GM23338 (cell line): ENCODE data around the gene RNF130. TPM values are rescaled to one million over a fixed set of nuclear protein-coding genes. Genes with fewer than 3 reads are reported as not detected.
"Not testable (repeated sequence)": the region's sequence is repeated elsewhere in the genome, so short reads cannot be mapped to it uniquely, and the experiment has no call there.

Experiments
- ATAC-seq: fragments of 200-7000 bp; cut with Tn5 transposase; 3 replicates; pipeline ENCODE4 v1.9.1; 2020
- DNase-seq: peaks from one replicate; pipeline ENCODE4 v3.0.0-alpha.2; 2015; ENCODE audit warnings: low spot score
- H2AFZ ChIP-seq: fragments of 200-600 bp; sonication (generic); 2 replicates; pipeline ENCODE4 v1.8.0; 2016; ENCODE audit warnings: antibody characterized with exemption, mild to moderate bottlenecking, moderate library complexity
- H3F3A ChIP-seq: fragments of 200-600 bp; sonication (generic); replicated peaks from 2 replicates; pipeline ENCODE4 v1.8.0; 2017; ENCODE audit warnings: antibody characterized with exemption, mixed run types, low read depth
- H3K27ac ChIP-seq: fragments of 200-600 bp; sonication (generic); 2 replicates; pipeline ENCODE4 v1.6.1; 2016; ENCODE audit warnings: low read depth
- H3K27me3 ChIP-seq: fragments of 200-600 bp; sonication (generic); 2 replicates; pipeline ENCODE4 v1.8.0; 2016; ENCODE audit warnings: mild to moderate bottlenecking, mixed run types, moderate library complexity; ENCODE audit not compliant: insufficient read depth
- H3K36me3 ChIP-seq: fragments of 200-600 bp; sonication (generic); 2 replicates; pipeline ENCODE4 v1.8.0; 2016; ENCODE audit warnings: mild to moderate bottlenecking; ENCODE audit not compliant: insufficient read depth
- H3K4me1 ChIP-seq: fragments of 200-600 bp; sonication (generic); 2 replicates; pipeline ENCODE4 v1.8.0; 2016; ENCODE audit warnings: mild to moderate bottlenecking, moderate library complexity; ENCODE audit not compliant: insufficient read depth
- H3K4me2 ChIP-seq: fragments of 200-600 bp; sonication (generic); 2 replicates; pipeline ENCODE4 v1.7.1; 2017; ENCODE audit warnings: mixed run types
- H3K4me3 ChIP-seq: fragments of 200-600 bp; sonication (generic); 2 replicates; pipeline ENCODE4 v1.6.1; 2016; ENCODE audit warnings: mixed run types
- H3K79me2 ChIP-seq: fragments of 200-600 bp; sonication (generic); replicated peaks from 2 replicates; pipeline ENCODE4 v1.8.0; 2017; ENCODE audit warnings: mild to moderate bottlenecking; ENCODE audit not compliant: insufficient read depth
- H3K9me2 ChIP-seq: fragments of 200-600 bp; sonication (generic); 2 replicates; pipeline ENCODE4 v1.8.0; 2017; ENCODE audit not compliant: insufficient read depth
- H4K20me1 ChIP-seq: fragments of 200-600 bp; sonication (generic); replicated peaks from 2 replicates; pipeline ENCODE4 v1.8.0; 2017; ENCODE audit warnings: mild to moderate bottlenecking; ENCODE audit not compliant: insufficient read depth
- H3K27ac Mint-ChIP-seq: 2 replicates; pipeline ENCODE4 v1.8.0; 2020; ENCODE audit warnings: inconsistent platforms, mild to moderate bottlenecking, moderate library complexity, mixed read lengths
- H3K27me3 Mint-ChIP-seq: 3 replicates; pipeline ENCODE4 v1.8.0; 2022; ENCODE audit warnings: low read depth, mild to moderate bottlenecking, moderate library complexity, mixed read lengths, inconsistent platforms; ENCODE audit not compliant: insufficient read depth, poor library complexity
- H3K36me3 Mint-ChIP-seq: 3 replicates; pipeline ENCODE4 v1.8.0; 2021; ENCODE audit warnings: low read depth, mild to moderate bottlenecking, inconsistent platforms, moderate library complexity, mixed read lengths
- H3K4me1 Mint-ChIP-seq: 3 replicates; pipeline ENCODE4 v1.8.0; 2020; ENCODE audit warnings: mild to moderate bottlenecking, inconsistent platforms, mixed read lengths
- H3K4me3 Mint-ChIP-seq: 3 replicates; pipeline ENCODE4 v1.8.0; 2021; ENCODE audit warnings: moderate library complexity, mild to moderate bottlenecking, inconsistent platforms, mixed read lengths
- H3K9me3 Mint-ChIP-seq: 3 replicates; pipeline ENCODE4 v1.8.0; 2020; ENCODE audit warnings: moderate library complexity, mild to moderate bottlenecking, inconsistent platforms, mixed read lengths
- ETS1 ChIP-seq: IDR thresholded peaks from 2 replicates; pipeline ENCODE4 v1.6.1; 2016; ENCODE audit warnings: antibody characterized with exemption
- EZH2 ChIP-seq: fragments of 200-600 bp; sonication (generic); IDR thresholded peaks from one replicate; pipeline ENCODE4 v1.8.0; 2017; ENCODE audit warnings: antibody characterized with exemption, mild to moderate bottlenecking, low read depth; ENCODE audit not compliant: unreplicated experiment
- REST ChIP-seq: IDR thresholded peaks from one replicate; pipeline ENCODE4 v1.6.1; 2018; ENCODE audit warnings: antibody characterized with exemption; ENCODE audit not compliant: unreplicated experiment
- STAT1 ChIP-seq: IDR thresholded peaks from one replicate; pipeline ENCODE4 v1.6.1; 2016; ENCODE audit warnings: antibody characterized with exemption; ENCODE audit not compliant: unreplicated experiment
- ZNF114 ChIP-seq: fragments of 250-450 bp; sonication (Bioruptor Pico); IDR thresholded peaks from 2 replicates; pipeline ENCODE4 v1.5.0; 2020; ENCODE audit warnings: mild to moderate bottlenecking, moderate library complexity
- ZNF331 ChIP-seq: fragments of 250-450 bp; sonication (Bioruptor Pico); IDR thresholded peaks from 2 replicates; pipeline ENCODE4 v1.5.0; 2020; ENCODE audit warnings: low read depth, mild to moderate bottlenecking, moderate library complexity
- polyA plus RNA-seq: library from polyadenylated mRNA; unstranded; fragments of >200 nt; fragmentation: Nextera tagmentation; extraction: Ambion mirVana; gene quantifications from 2 replicates; pipeline ENCODE4 v1.2.1, GENCODE V29; 2016
- total RNA-seq: library from RNA; depleted of rRNA; stranded (reverse); fragments of >200 nt; shearing (Covaris generic); gene quantifications from 2 replicates; pipeline ENCODE4 v1.2.3, GENCODE V29; 2014

RNF130 gene
- total and polyA plus RNA-seq, 2 experiments from 2014 or later: 60.1 to 97.3 TPM

GRCh38 chr5:179959641-179960040, 111.9 kb downstream of the RNF130 start:
- Histone ChIP-seq H3K4me3 (no peak overlapping the region), H3K27ac (no peak overlapping the region), H2AFZ (no peak overlapping the region), H3K4me2 (no peak overlapping the region), H4K20me1 (peaks cover 2% of the 10 kb centered on the region; the same call in 1 of the 2 replicates), H3K27me3 (no peaks in the 10 kb centered on the region), H3K4me1 (no peaks in the 10 kb centered on the region), H3K79me2 (no peaks in the 10 kb centered on the region), H3K9me2 (0 out of 2 replicates have a peak, but pooled peaks cover 3% of the 10 kb centered on the region), H3K36me3 (0 out of 2 replicates have a peak, but pooled peaks cover 3% of the 10 kb centered on the region), H3F3A (no peaks in the 10 kb centered on the region)
- Mint-ChIP-seq H3K36me3 (peaks cover 19% of the 10 kb centered on the region), H3K27me3 (peaks cover 2% of the 10 kb centered on the region), H3K9me3 (no peaks in the 10 kb centered on the region), H3K27ac (no peak overlapping the region), H3K4me1 (no peaks in the 10 kb centered on the region), H3K4me3 (no peak overlapping the region)
- TF ChIP-seq ETS1: no peak
- no peak for TF ChIP-seq STAT1
- TF ChIP-seq EZH2: no peak
- no peak for TF ChIP-seq REST
- ATAC-seq (no peak), DNase-seq (no peak)

GRCh38 chr5:179959118-179959517, 112.4 kb downstream of the RNF130 start:
- ATAC-seq, DNase-seq: not testable (repeated sequence)

GRCh38 chr5:179955630-179956029, 115.9 kb downstream of the RNF130 start:
- H3K36me3 ChIP-seq: 0 out of 2 replicates have a peak, but pooled peaks cover 3% of the 10 kb centered on the region
- Mint-ChIP-seq H3K36me3 (peaks cover 9% of the 10 kb centered on the region; the same call in 2 of the 3 replicates), H3K27ac (no peak overlapping the region)
- TF ChIP-seq ZNF331: no peak
- TF ChIP-seq ETS1: no peak
- TF ChIP-seq ZNF114: no peak
- TF ChIP-seq STAT1: no peak
- no peak for TF ChIP-seq REST

More at GRCh38 chr5:179959118-179959517, 112.4 kb downstream of the RNF130 start:
- H3K27ac ChIP-seq, H3K27ac Mint-ChIP-seq, H2AFZ ChIP-seq, H3K79me2 ChIP-seq, H3K4me2 ChIP-seq, H3K9me3 Mint-ChIP-seq, H3K9me2 ChIP-seq, H3K4me3 Mint-ChIP-seq, H3K4me1 Mint-ChIP-seq, H3K36me3 ChIP-seq, H3K27me3 Mint-ChIP-seq, H3K4me1 ChIP-seq, H3K4me3 ChIP-seq, H3K27me3 ChIP-seq, H4K20me1 ChIP-seq, H3F3A ChIP-seq: not testable (repeated sequence)
- H3K36me3 Mint-ChIP-seq: peaks cover 19% of the 10 kb centered on the region

More at GRCh38 chr5:179955630-179956029, 115.9 kb downstream of the RNF130 start:
- Mint-ChIP-seq H3K4me3 (no peak overlapping the region), H3K4me1 (no peaks in the 10 kb centered on the region), H3K9me3 (no peaks in the 10 kb centered on the region), H3K27me3 (no peaks in the 10 kb centered on the region)
- no peaks in the 10 kb centered on the region for H3K9me2 ChIP-seq
- no peaks in the 10 kb centered on the region for H3K79me2 ChIP-seq
- no peak overlapping the region for H3K4me2 ChIP-seq
- no peak overlapping the region for H3K27ac ChIP-seq
- no peak for DNase-seq
- no peaks in the 10 kb centered on the region for H3F3A ChIP-seq
- peaks cover 7% of the 10 kb centered on the region; the same call in 1 of the 2 replicates for H4K20me1 ChIP-seq
- ATAC-seq: no peak
- no peak overlapping the region for H3K4me3 ChIP-seq
- no peaks in the 10 kb centered on the region for H3K4me1 ChIP-seq
- no peaks in the 10 kb centered on the region for H3K27me3 ChIP-seq
- H2AFZ ChIP-seq: no peak overlapping the region
